HG03565 (cell line): ENCODE measurements around the gene MYO1B.

Source experiments
- ATAC-seq: cut with Tn5 transposase; IDR thresholded peaks from one replicate; pipeline ENCODE4 v1.9.1; 2021; ENCODE audit warnings: mild to moderate bottlenecking, moderate library complexity; ENCODE audit not compliant: unreplicated experiment

MYO1B gene

GRCh38 chr2:191396794-191397193 lies 151.6 kb downstream of the MYO1B start:
- ATAC-seq = no peak

GRCh38 chr2:191399601-191400000 lies 154.4 kb downstream of the MYO1B start:
- ATAC-seq = no peak

- no peak for ATAC-seq
Measured at GRCh38 chr2:191401287-191401686, 156.1 kb downstream of the MYO1B start.

GRCh38 chr2:191402966-191403565 lies 157.9 kb downstream of the MYO1B start:
- ATAC-seq = no peak

- ATAC-seq = no peak
Measured at GRCh38 chr2:191404568-191404991, 159.4 kb downstream of the MYO1B start.

GRCh38 chr2:191405546-191405945 lies 160.3 kb downstream of the MYO1B start:
- no peak for ATAC-seq

GRCh38 chr2:191410646-191411436 lies 165.6 kb downstream of the MYO1B start:
- no peak for ATAC-seq

GRCh38 chr2:191411472-191411871 lies 166.3 kb downstream of the MYO1B start:
- no peak for ATAC-seq

GRCh38 chr2:191412353-191412752 lies 167.1 kb downstream of the MYO1B start:
- no peak for ATAC-seq

GRCh38 chr2:191415101-191415500 lies 169.9 kb downstream of the MYO1B start:
- no peak for ATAC-seq

GRCh38 chr2:191415858-191416257 lies 170.7 kb downstream of the MYO1B start:
- no peak for ATAC-seq

GRCh38 chr2:191417746-191418145 lies 172.5 kb downstream of the MYO1B start:
- ATAC-seq = no peak

GRCh38 chr2:191421950-191422349 lies 176.7 kb downstream of the MYO1B start:
- no peak for ATAC-seq

GRCh38 chr2:191427031-191427430 lies 181.8 kb downstream of the MYO1B start:
- ATAC-seq = no peak

GRCh38 chr2:191428141-191428540 lies 182.9 kb downstream of the MYO1B start:
- no peak for ATAC-seq

GRCh38 chr2:191430476-191430875 lies 185.3 kb downstream of the MYO1B start:
- no peak for ATAC-seq

- ATAC-seq = no peak
Measured at GRCh38 chr2:191432121-191432520, 186.9 kb downstream of the MYO1B start.

- ATAC-seq = no peak
Measured at GRCh38 chr2:191434072-191434471, 188.9 kb downstream of the MYO1B start.

- no peak for ATAC-seq
Measured at GRCh38 chr2:191435141-191435540, 189.9 kb downstream of the MYO1B start.

GRCh38 chr2:191436368-191437055 lies 191.3 kb downstream of the MYO1B start:
- ATAC-seq = no peak

- ATAC-seq = no peak
Measured at GRCh38 chr2:191439481-191439880, 194.3 kb downstream of the MYO1B start.
